ENCODE measurements around the gene CASTOR1.
A peak's percentile ranks its signal among the peaks of the same experiment; 100 is the strongest.

Gene CASTOR1

GRCh38 chr22:30246814-30247376, 42.4 kb downstream of the CASTOR1 start:
- no peak for TF ChIP-seq CTCF (conservative IDR thresholded peaks at IDR 0.05)
- TF ChIP-seq ZFX (IDR thresholded peaks at IDR 0.05) = no peak
- peak overlapping the region; percentile 67 for H3K27ac ChIP-seq

GRCh38 chr22:30245985-30246813, 43.1 kb downstream of the CASTOR1 start, which contains the start of gene LIF:
TSS of gene LIF (minus strand) at chr22:30246759. CDS start at chr22:30246695, 64 bp downstream.
- TF ChIP-seq CTCF (conservative IDR thresholded peaks at IDR 0.05) (no peak; the same call in 1 of the 2 replicates), ZFX (IDR thresholded peaks at IDR 0.05) (0 out of 2 replicates have a peak, but pooled peaks have one; percentile 14)
- H3K27ac ChIP-seq = peak within 1 kb of the TSS; percentile 67

- H3K27ac ChIP-seq = peak overlapping the region; percentile 67
- TF ChIP-seq CTCF (conservative IDR thresholded peaks at IDR 0.05) = no peak
- TF ChIP-seq ZFX (IDR thresholded peaks at IDR 0.05) = no peak
These were observed 43.9 kb downstream of the CASTOR1 start for GRCh38 chr22:30245181-30245984.

- H3K27ac ChIP-seq = no peak overlapping the region; the same call in 1 of the 2 replicates
- TF ChIP-seq CTCF (conservative IDR thresholded peaks at IDR 0.05) (no peak), ZFX (IDR thresholded peaks at IDR 0.05) (no peak)
These were observed 44.7 kb downstream of the CASTOR1 start for GRCh38 chr22:30244641-30245040.

GRCh38 chr22:30244066-30244465, 45.2 kb downstream of the CASTOR1 start:
- TF ChIP-seq CTCF (conservative IDR thresholded peaks at IDR 0.05) = no peak
- H3K27ac ChIP-seq = no peak overlapping the region

GRCh38 chr22:30243661-30244060, 45.6 kb downstream of the CASTOR1 start:
- TF ChIP-seq ZFX (IDR thresholded peaks at IDR 0.05) (no peak), CTCF (conservative IDR thresholded peaks at IDR 0.05) (no peak)
- no peak overlapping the region for H3K27ac ChIP-seq
